Endothelial cell of hepatic sinusoid (primary cell): ENCODE data around the gene ZNF628.
"Not testable (repeated sequence)": the region's sequence is repeated elsewhere in the genome, so short reads cannot be mapped to it uniquely, and the experiment has no call there.

ENCODE experiments used
- in situ Hi-C: cut with HindIII; loops from 2 replicates; pipeline ENCODE4 v1.10.0; 2017; ENCODE audit warnings: low sequenced_read_pairs

ZNF628 gene

DNA sequence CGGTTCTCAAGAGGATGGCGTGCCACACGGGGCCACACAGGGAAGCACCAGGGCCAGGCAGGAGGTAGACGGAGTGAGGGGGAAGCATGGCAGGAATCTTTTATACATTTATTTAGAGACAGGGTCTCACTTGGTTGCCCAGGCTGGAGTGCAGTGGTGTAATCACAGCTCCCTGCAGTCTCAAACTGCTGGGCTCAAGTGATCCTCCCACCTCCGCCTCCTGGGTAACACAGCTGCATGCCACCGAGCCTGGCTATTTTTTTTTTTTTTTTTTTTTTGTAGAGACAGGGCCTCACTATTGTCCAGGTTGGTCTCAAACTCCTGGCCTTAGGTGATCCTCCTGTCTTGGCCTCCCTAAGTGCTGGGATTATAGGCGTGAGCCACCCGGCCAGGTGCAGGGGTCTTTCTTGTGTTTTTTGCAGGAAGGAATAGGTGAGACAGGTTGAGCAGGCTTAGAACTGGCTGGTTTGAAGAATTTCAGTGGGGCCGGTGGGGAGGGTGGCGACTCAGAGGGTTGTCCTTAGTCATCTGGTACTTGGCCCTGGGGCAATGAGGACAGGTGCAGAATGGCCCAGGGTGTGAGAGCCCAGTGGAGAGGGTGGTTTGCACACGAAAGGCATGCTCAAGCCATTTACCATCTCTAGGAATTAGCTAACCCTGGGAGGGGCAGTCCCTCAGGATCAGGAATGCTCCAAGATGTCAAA lies 19.4 kb downstream of the ZNF628 start:
- in situ Hi-C loops, result no loop called here

DNA sequence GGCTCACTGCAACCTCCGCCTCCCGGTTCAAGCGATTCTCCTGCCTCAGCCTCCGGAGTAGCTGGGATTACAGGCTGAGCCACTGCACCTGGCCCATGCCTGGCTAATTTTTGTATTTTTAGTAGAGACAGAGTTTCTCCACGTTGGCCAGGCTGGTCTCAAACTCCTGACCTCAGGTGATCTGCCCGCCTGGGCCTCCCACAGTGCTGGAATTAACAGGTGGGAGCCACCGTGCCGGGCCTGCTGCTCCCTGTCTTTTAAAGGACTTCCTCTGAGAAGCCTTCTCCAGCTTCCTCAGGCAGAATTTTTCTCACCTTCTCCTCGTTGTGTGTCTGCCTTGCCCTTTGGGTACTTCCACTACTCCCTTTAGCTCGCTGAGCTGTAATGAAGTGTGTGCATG lies 20.4 kb downstream of the ZNF628 start:
- in situ Hi-C loops, result not testable (repeated sequence)

- in situ Hi-C loops, result no loop called here
Measured at GRCh38 chr19:55497763-55498162, 21.3 kb downstream of the ZNF628 start.

GRCh38 chr19:55498246-55498840 lies 21.9 kb downstream of the ZNF628 start:
- in situ Hi-C loops, result no loop called here

GRCh38 chr19:55500368-55500952 lies 24.0 kb downstream of the ZNF628 start:
- in situ Hi-C loops, result no loop called here

DNA sequence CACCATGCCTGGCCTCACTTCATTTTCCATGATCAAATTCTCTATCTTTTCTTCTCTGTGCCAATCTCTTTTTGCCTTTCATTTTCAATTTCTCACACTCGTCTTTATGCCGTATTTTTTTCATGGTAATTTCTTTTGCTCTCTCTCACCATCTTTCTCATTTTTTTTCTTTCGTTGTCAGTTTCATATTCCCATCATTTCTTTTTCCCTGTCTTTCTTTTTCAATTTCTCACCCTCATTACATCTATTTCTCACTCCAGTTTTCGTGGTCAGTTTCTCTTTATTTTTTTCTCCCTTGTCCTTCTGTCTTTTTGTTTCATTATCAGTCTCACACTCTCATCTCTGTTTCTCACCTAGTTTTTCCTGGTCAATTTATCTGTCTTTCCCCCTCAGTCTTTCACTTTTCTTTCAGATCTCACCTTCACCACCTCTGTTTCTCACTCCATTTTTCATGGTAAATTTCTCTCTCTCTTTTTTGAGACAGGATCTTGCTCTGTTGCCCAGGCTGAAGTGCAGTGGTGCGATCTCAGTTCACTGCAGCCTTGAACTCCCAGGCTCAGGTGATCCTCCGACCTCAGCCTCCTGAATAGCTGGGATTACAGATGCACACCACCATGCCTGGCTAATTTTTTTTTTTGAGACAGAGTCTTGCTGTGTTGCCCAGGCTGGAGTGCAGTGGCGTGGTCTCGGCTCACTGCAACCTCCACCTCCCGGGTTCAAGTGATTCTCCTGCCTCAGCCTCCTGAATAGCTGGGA lies 26.0 kb downstream of the ZNF628 start:
- in situ Hi-C loops, result no loop called here

GRCh38 chr19:55503157-55503501 lies 26.7 kb downstream of the ZNF628 start:
- in situ Hi-C loops, result no loop called here

- in situ Hi-C loops, result no loop called here
Measured at GRCh38 chr19:55503502-55504251, 27.3 kb downstream of the ZNF628 start.

- in situ Hi-C loops, result no loop called here
Measured at GRCh38 chr19:55504252-55504603, 27.8 kb downstream of the ZNF628 start.

GRCh38 chr19:55504981-55505380 lies 28.6 kb downstream of the ZNF628 start:
- in situ Hi-C loops, result no loop called here

DNA sequence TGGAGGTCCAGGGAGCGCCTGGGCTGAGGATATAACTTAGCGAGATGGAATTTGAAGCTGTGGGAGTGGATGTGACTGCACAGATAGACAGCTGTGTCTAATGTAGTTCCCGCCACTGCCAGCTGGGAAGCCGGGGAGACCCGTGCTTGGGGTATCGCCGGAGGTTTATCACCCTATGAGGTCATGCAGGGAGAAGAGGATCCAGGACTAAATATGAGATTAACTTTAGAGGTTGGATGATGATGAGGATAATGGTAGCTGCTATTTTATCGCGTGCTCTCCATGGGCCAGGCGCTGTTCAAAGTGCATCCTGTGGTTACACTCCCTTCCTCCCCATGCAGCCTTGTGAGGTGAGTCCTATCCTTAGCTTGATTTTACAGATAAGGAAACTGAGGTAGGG lies 31.7 kb downstream of the ZNF628 start:
- in situ Hi-C loops, result no loop called here

GRCh38 chr19:55516878-55517620 lies 40.6 kb downstream of the ZNF628 start:
- in situ Hi-C loops, result no loop called here

- in situ Hi-C loops, result no loop called here
Measured at GRCh38 chr19:55519451-55520311, 43.3 kb downstream of the ZNF628 start.

- in situ Hi-C loops, result no loop called here
Measured at GRCh38 chr19:55520691-55521292, 44.4 kb downstream of the ZNF628 start.

DNA sequence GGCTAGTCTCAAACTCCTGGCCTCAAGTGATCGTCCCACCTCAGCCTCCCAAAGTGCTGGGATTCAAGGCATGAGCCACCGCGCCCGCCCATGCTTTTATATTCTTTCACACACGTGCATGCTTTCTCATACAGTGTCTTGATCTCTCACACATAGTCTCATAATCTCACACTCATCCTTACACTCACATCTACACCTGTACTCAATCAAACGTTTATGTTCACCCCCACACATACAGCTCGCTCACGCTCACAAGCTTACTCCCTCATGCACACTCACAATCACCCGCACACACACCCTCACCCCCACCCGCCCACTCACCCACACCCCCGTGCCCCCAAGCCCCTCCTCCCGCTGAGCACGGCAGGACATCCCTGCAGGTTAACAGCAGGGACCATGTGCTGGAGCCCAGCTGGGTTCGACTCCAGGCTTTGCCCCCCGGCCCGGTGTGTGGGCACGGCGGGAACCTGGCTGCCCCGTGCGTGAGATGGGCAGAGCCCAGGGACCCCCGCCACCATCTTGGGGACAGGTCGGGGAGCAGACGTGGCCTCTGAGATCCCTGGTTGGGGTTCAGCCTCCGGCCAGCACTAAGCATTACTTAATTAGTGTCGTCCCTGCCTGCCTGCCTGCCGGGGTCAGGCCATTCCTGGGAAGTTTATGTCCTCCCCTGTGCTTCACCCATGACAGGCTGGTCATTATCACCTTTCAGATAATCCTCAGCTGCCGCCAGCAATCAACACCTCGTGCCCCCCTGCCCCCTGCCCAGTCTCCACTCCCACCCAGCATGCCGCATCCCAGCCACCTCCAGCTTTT lies 49.1 kb downstream of the ZNF628 start:
- in situ Hi-C loops, result no loop called here

DNA sequence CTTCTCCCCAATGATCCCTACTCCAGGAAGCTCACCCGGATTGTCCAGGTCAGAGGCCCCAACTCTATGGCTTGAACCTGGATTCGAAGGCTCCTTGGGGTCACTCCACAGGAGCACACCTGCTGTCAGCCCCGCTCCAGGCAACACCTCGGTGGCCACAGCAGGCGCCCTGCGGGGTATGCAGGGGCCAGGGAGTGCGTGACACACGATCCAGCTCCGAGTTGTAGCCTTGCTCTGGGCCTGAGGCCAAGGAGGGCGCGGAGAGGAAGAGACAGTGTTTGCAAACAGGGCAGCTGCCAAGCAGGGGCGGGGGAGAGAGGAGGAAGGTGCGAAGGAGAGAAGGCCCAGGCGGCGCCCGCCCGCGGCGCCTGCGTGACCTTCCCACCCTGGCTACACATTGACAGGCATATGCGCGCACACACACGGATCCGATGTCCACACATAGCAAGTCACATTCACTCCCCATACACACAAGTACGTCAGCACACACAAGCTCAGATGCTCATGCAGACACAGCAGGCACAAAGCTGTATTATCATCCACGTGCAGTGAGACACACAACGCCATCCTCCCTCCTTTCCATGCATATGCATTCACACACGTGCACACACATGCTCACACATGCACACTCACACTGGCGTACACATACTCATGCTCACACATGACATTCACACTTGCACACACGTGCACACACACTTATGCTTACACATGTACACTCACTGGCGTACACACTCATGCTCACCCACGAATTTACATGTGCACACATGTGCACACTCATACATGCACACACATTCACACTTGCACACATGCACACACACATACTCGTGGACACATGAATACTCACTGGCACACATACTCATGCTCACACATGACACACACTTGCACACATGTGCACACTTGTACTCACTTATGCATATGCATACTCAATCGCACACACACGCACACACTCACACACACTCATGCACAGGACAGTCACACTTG lies 50.1 kb downstream of the ZNF628 start:
- in situ Hi-C loops, result no loop called here
